ENCODE data around the gene UNG. TPM values are rescaled to one million over a fixed set of nuclear protein-coding genes. Genes with fewer than 3 reads are reported as not detected.

UNG gene
- total and polyA plus RNA-seq, 2 of the 8 experiments (the other 6 are each of a cell fraction or from before 2014, with no cell fraction given) = 71.6 to 163 TPM

Small RNA genes lying within 50 kb of the gene (small RNA-seq; reads per million reads assigned to genes)
- gene RNA5SP372 (ENCODE audit: insufficient read depth) = not detected

Other genes starting within 250 kb of the UNG start
- 17.0 and 17.9 TPM in 2 replicates for gene SSH1, start 240.0 kb upstream of the UNG start, total RNA-seq (2021; fragmentation: NEBNext Ultra II Directional; extraction: Animal tissue kit (Norgen Biotek cat#: 25700))
- gene SSH1, start 240.0 kb upstream of the UNG start, polyA plus RNA-seq (2011; rRNA removed) = 5.3 and 8.0 TPM in 2 replicates
- gene DAO, start 217.5 kb upstream of the UNG start, total RNA-seq (2021; fragmentation: NEBNext Ultra II Directional; extraction: Animal tissue kit (Norgen Biotek cat#: 25700)) = not detected in 2 replicates
- not detected in 2 replicates for gene DAO, start 217.5 kb upstream of the UNG start, polyA plus RNA-seq (2011; rRNA removed)
- gene SVOP, start 76.5 kb upstream of the UNG start, total RNA-seq (2021; fragmentation: NEBNext Ultra II Directional; extraction: Animal tissue kit (Norgen Biotek cat#: 25700)) = 0.33 TPM in 1 of 2 replicates, not detected in the other
- gene SVOP, start 76.5 kb upstream of the UNG start, polyA plus RNA-seq (2011; rRNA removed) = 0.05 and 0.06 TPM in 2 replicates
- gene USP30, start 45.0 kb upstream of the UNG start, total RNA-seq (2021; fragmentation: NEBNext Ultra II Directional; extraction: Animal tissue kit (Norgen Biotek cat#: 25700)) = 6.6 and 7.0 TPM in 2 replicates
- 12.2 and 14.6 TPM in 2 replicates for gene USP30, start 45.0 kb upstream of the UNG start, polyA plus RNA-seq (2011; rRNA removed)
- 22.5 and 25.9 TPM in 2 replicates for gene ALKBH2, start 4.1 kb upstream of the UNG start, total RNA-seq (2021; fragmentation: NEBNext Ultra II Directional; extraction: Animal tissue kit (Norgen Biotek cat#: 25700))
- 19.1 and 24.3 TPM in 2 replicates for gene ALKBH2, start 4.1 kb upstream of the UNG start, polyA plus RNA-seq (2011; rRNA removed)
- gene ACACB, start 19.0 kb downstream of the UNG start, total RNA-seq (2021; fragmentation: NEBNext Ultra II Directional; extraction: Animal tissue kit (Norgen Biotek cat#: 25700)) = 12.9 and 15.3 TPM in 2 replicates
- 5.8 and 7.1 TPM in 2 replicates for gene ACACB, start 19.0 kb downstream of the UNG start, polyA plus RNA-seq (2011; rRNA removed)
- 0.26 and 0.57 TPM in 2 replicates for gene FOXN4, start 211.7 kb downstream of the UNG start, total RNA-seq (2021; fragmentation: NEBNext Ultra II Directional; extraction: Animal tissue kit (Norgen Biotek cat#: 25700))
- 0.29 and 0.78 TPM in 2 replicates for gene FOXN4, start 211.7 kb downstream of the UNG start, polyA plus RNA-seq (2011; rRNA removed)